Gastrocnemius medialis (tissue), 4 donors: ENCODE data around the gene KMT2E.

Experiments used
- POLR2A ChIP-seq, 2 donors: fragments of 450-650 bp; IDR thresholded peaks; one replicate each; pipeline ENCODE4 v1.6.1; 2017; ENCODE audit warnings: antibody characterized with exemption in 2 of 2, mild to moderate bottlenecking in 2 of 2, moderate library complexity in 2 of 2
- TF ChIP-seq, protein P1 (sequence below), 5 experiments: fragments of 450-650 bp in 3 of 5; fragments of 200-600 bp in 2 of 5; sonication (generic) in 2 of 5; IDR thresholded peaks in 4 of 5; conservative IDR thresholded peaks in 1 of 5; 1 replicate in 4 of 5; 2 replicates in 1 of 5; pipeline ENCODE4 v1.5.1; 2016 to 2019; ENCODE audit warnings: antibody characterized with exemption in 5 of 5, mild to moderate bottlenecking in 3 of 5, moderate library complexity in 3 of 5

DNA sequence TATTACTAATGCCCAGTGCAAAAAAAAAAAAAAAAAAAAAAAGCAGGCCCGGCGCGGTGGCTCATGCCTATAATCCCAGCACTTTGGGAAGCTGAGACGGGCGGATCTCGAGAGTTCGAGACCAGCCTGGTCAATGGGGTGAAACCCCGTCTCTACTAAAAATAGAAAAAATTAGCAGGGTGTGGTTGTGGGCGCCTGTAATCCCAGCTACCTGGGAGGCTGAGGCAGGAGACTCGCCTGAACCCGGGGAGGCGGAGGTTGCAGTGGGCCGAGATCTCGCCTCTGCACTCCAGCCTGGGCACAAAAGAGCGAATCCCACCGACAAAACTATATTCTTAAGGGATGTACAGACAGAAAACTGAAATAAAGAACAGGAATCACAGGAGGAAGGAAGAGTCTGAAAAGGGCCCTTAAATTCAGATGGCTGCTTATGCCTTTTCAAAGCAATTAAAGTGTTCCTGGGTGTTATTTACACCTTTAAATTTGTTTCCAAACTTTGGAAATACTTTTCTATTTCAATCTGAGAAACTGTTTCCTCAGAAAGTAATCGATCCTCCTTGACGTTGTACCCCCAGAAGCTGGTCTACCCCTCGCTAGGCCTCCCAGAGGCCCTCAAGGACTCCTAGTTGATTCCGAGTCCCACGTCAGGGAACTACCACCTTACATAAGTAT, 2.0 kb upstream of the KMT2E start:
- no peak for TF ChIP-seq POLR2A (IDR thresholded peaks at IDR 0.05)
- TF ChIP-seq, protein P1, sequence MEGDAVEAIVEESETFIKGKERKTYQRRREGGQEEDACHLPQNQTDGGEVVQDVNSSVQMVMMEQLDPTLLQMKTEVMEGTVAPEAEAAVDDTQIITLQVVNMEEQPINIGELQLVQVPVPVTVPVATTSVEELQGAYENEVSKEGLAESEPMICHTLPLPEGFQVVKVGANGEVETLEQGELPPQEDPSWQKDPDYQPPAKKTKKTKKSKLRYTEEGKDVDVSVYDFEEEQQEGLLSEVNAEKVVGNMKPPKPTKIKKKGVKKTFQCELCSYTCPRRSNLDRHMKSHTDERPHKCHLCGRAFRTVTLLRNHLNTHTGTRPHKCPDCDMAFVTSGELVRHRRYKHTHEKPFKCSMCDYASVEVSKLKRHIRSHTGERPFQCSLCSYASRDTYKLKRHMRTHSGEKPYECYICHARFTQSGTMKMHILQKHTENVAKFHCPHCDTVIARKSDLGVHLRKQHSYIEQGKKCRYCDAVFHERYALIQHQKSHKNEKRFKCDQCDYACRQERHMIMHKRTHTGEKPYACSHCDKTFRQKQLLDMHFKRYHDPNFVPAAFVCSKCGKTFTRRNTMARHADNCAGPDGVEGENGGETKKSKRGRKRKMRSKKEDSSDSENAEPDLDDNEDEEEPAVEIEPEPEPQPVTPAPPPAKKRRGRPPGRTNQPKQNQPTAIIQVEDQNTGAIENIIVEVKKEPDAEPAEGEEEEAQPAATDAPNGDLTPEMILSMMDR (IDR thresholded peaks at IDR 0.05 in 4 of 5, conservative IDR thresholded peaks at IDR 0.05 in 1 of 5), result no peak
